Endothelial cell (in vitro differentiated cells): ENCODE results near the gene MRPS23. TPM values are rescaled to one million over a fixed set of nuclear protein-coding genes. Genes with fewer than 3 reads are reported as not detected.

Experiments
- DNase-seq: peaks from one replicate; pipeline ENCODE4 v3.0.0; 2021; ENCODE audit warnings: low spot score
- H3K27ac Mint-ChIP-seq: one replicate; pipeline ENCODE4 v1.8.0; 2021; ENCODE audit warnings: mixed read lengths, inconsistent platforms; ENCODE audit not compliant: unreplicated experiment
- H3K27me3 Mint-ChIP-seq: one replicate; pipeline ENCODE4 v1.8.0; 2021; ENCODE audit warnings: mild to moderate bottlenecking, moderate library complexity, mixed read lengths, inconsistent platforms; ENCODE audit not compliant: unreplicated experiment
- H3K36me3 Mint-ChIP-seq: one replicate; pipeline ENCODE4 v1.8.0; 2021; ENCODE audit warnings: mild to moderate bottlenecking, low read depth, mixed read lengths, inconsistent platforms; ENCODE audit not compliant: unreplicated experiment
- H3K4me1 Mint-ChIP-seq: one replicate; pipeline ENCODE4 v1.8.0; 2021; ENCODE audit warnings: mild to moderate bottlenecking, mixed read lengths, inconsistent platforms; ENCODE audit not compliant: unreplicated experiment
- H3K4me3 Mint-ChIP-seq: one replicate; pipeline ENCODE4 v1.8.0; 2021; ENCODE audit warnings: mild to moderate bottlenecking, mixed read lengths, inconsistent platforms; ENCODE audit not compliant: unreplicated experiment
- H3K9me3 Mint-ChIP-seq: one replicate; pipeline ENCODE4 v1.8.0; 2021; ENCODE audit warnings: mixed read lengths, inconsistent platforms; ENCODE audit not compliant: unreplicated experiment
- CTCF ChIP-seq: fragments of 200-600 bp; sonication (generic); IDR thresholded peaks from one replicate; pipeline ENCODE4 v1.5.0; 2021; ENCODE audit warnings: antibody characterized with exemption; ENCODE audit not compliant: unreplicated experiment
- total RNA-seq: library from RNA; stranded (reverse); fragmentation: NEBNext Ultra II Directional; extraction: Animal tissue kit (Norgen Biotek cat#: 25700); gene quantifications from one replicate; pipeline ENCODE4 v1.2.1, GENCODE V29; 2021; ENCODE audit not compliant: unreplicated experiment

MRPS23 gene
- total RNA-seq, 1 donor from 2014 or later = 39.3 TPM

GRCh38 chr17:57832314-57833178, 17.3 kb downstream of the MRPS23 start:
- Mint-ChIP-seq H3K4me1 (peaks cover 3% of the 10 kb centered on the region), H3K27me3 (peaks cover 6% of the 10 kb centered on the region)
- DNase-seq = no peak

GRCh38 chr17:57830880-57831279, 19.0 kb downstream of the MRPS23 start:
- Mint-ChIP-seq H3K4me3 (no peak overlapping the region), H3K9me3 (no peaks in the 10 kb centered on the region), H3K36me3 (no peaks in the 10 kb centered on the region), H3K27me3 (peaks cover 6% of the 10 kb centered on the region), H3K27ac (no peak overlapping the region), H3K4me1 (peaks cover 3% of the 10 kb centered on the region)
- no peak for DNase-seq
- no peak for TF ChIP-seq CTCF

More at GRCh38 chr17:57832314-57833178, 17.3 kb downstream of the MRPS23 start:
- no peak for TF ChIP-seq CTCF
- no peak overlapping the region for H3K4me3 Mint-ChIP-seq
- no peak overlapping the region for H3K27ac Mint-ChIP-seq
- H3K9me3 Mint-ChIP-seq = no peaks in the 10 kb centered on the region
- no peaks in the 10 kb centered on the region for H3K36me3 Mint-ChIP-seq

- no peaks in the 10 kb centered on the region for H3K9me3 Mint-ChIP-seq
- H3K4me3 Mint-ChIP-seq = no peak overlapping the region
- H3K4me1 Mint-ChIP-seq = no peaks in the 10 kb centered on the region
- H3K27ac Mint-ChIP-seq = no peak overlapping the region
- no peak for TF ChIP-seq CTCF
- H3K36me3 Mint-ChIP-seq = no peaks in the 10 kb centered on the region
- H3K27me3 Mint-ChIP-seq = no peaks in the 10 kb centered on the region
- no peak for DNase-seq
Measured at GRCh38 chr17:57823469-57824401, 26.1 kb downstream of the MRPS23 start.

GRCh38 chr17:57819867-57820266, 30.0 kb downstream of the MRPS23 start:
- Mint-ChIP-seq H3K27me3 (peaks cover 7% of the 10 kb centered on the region), H3K27ac (no peak overlapping the region), H3K4me1 (no peaks in the 10 kb centered on the region), H3K36me3 (no peaks in the 10 kb centered on the region), H3K4me3 (no peak overlapping the region), H3K9me3 (no peaks in the 10 kb centered on the region)
- TF ChIP-seq CTCF = no peak
- DNase-seq = no peak
